AG09319 (cell line): Measurements from ENCODE around the gene CCSER1.

Experiments used
- DNase-seq: peaks from one replicate; pipeline ENCODE4 v3.0.0-alpha.2; 2010; ENCODE audit warnings: low read depth; ENCODE audit errors: extremely low read depth
- CTCF ChIP-seq: IDR thresholded peaks from 2 replicates; pipeline ENCODE4 v1.5.1; 2011; ENCODE audit warnings: low read depth, mild to moderate bottlenecking, inconsistent platforms, low read length, moderate library complexity

The CCSER1 gene

GRCh38 chr4:90528551-90528950 lies 401.4 kb downstream of the CCSER1 start:
- TF ChIP-seq CTCF, result no peak
- DNase-seq, result no peak

- no peak for TF ChIP-seq CTCF
- DNase-seq, result no peak
Observed at GRCh38 chr4:90536408-90536807, 409.2 kb downstream of the CCSER1 start.

DNA sequence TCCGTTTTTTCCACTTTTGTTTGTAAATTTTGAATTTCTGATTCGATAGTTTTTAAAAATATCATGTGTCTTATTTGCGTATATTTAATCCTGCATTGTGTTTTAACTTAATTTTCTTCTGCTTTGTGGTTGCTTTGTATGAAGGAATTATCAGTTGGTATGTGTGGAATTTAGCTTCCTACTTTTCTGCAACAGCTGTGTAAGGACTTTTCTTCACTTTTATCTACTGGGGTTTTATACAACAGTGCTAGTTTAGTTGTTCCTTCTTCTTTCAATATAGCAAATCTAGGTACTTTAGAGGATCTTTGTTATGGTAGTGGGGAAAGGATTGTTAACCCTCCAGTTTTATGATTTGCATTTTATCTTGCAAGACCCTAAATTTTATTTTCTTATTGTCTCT lies 410.3 kb downstream of the CCSER1 start:
- DNase-seq, result no peak

DNA sequence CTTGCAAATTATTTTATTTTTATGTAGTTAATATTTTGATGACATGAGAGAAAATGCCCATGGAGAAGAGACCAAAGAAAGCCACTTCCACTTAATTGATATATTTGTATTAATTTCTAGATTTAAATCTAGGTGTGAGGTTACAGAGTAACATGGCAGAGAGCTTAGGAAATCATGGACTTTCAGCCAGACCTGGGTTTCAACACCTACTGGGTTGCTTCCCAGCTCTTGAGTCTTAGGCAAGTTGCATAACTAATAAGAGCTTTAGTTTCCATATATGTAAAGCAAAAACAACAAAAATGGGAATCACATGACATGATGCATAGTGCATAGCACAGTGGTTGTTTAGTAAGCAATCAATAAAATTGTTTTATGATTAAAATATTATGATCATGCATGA lies 413.3 kb downstream of the CCSER1 start:
- no peak for DNase-seq
- no peak for TF ChIP-seq CTCF

More for the DNA sequence above, 410.3 kb downstream of the CCSER1 start:
- no peak for TF ChIP-seq CTCF

- TF ChIP-seq CTCF, result no peak
- no peak for DNase-seq
Observed at GRCh38 chr4:90542216-90542615, 415.0 kb downstream of the CCSER1 start.

GRCh38 chr4:90543419-90544170 lies 416.4 kb downstream of the CCSER1 start:
- no peak for TF ChIP-seq CTCF
- DNase-seq, result no peak

DNA sequence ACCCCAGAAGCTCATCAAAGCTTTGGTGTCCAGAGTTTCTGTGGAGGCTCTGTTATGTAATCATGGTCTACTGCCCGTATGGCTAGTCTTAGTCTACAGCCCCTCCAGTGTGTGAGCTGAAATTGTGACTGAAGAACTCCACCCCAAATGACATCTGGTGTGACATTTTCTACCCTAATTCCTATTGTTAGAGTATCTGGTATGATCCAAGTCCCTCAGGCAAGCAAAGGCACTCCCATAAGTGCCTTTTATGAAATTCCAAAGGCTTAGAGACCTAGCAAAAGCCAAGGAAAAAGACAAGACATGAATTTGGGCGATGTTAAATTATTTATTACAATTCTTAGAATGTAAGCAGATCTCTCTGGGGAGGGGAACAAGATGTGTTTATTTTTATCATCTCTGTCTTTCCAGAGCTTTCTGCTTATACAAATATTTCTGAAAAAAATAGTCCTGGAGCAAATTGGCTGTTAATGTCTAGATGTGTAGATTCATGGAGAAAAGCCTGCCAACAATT lies 417.4 kb downstream of the CCSER1 start:
- DNase-seq, result no peak
- TF ChIP-seq CTCF, result no peak
